Stimulated activated naive CD4-positive, alpha-beta T cell (primary cell): ENCODE measurements around the gene BEND3.
"Not testable (repeated sequence)": the region's sequence is repeated elsewhere in the genome, so short reads cannot be mapped to it uniquely, and the experiment has no call there.

Experiments used
- DNase-seq, 6 experiments: peaks; one replicate each; lab custom pipeline; 2025; lab: John Stamatoyannopoulos, UW

The BEND3 gene

GRCh38 chr6:107121266-107121665 lies 6.0 kb upstream of the BEND3 start:
- DNase-seq, result no peak

GRCh38 chr6:107120404-107120803 lies 5.1 kb upstream of the BEND3 start:
- DNase-seq, result no peak

- DNase-seq, result no peak
Measured at GRCh38 chr6:107118976-107119375, 3.7 kb upstream of the BEND3 start.

- not testable (repeated sequence) for DNase-seq
Measured at GRCh38 chr6:107118540-107118939, 3.2 kb upstream of the BEND3 start.

GRCh38 chr6:107116931-107117330 lies 1.6 kb upstream of the BEND3 start:
- DNase-seq, result no peak

- DNase-seq, result peak in 2 of 6 experiments; percentile 11 to 18
Measured at GRCh38 chr6:107116328-107116892, 1.1 kb upstream of the BEND3 start.

- DNase-seq, result peak in 3 of 6 experiments; percentile 5 to 21 (median 14)
Measured at GRCh38 chr6:107115695-107116327, 496 bp upstream of the BEND3 start.

- peak; percentile 49 to 72 (median 56) for DNase-seq
Measured at GRCh38 chr6:107114213-107114925, 946 bp downstream of the BEND3 start.

- no peak for DNase-seq
Measured at GRCh38 chr6:107110200-107110599, 5.1 kb downstream of the BEND3 start.

GRCh38 chr6:107108201-107108890 lies 7.0 kb downstream of the BEND3 start:
- DNase-seq, result no peak

- DNase-seq, result no peak
Measured at GRCh38 chr6:107107791-107108190, 7.5 kb downstream of the BEND3 start.

GRCh38 chr6:107106165-107106564 lies 9.2 kb downstream of the BEND3 start:
- no peak for DNase-seq

GRCh38 chr6:107105511-107106116 lies 9.7 kb downstream of the BEND3 start:
- DNase-seq, result no peak

- DNase-seq, result no peak
Measured at GRCh38 chr6:107103082-107103481, 12.2 kb downstream of the BEND3 start.

GRCh38 chr6:107102414-107102805 lies 12.9 kb downstream of the BEND3 start:
- DNase-seq, result no peak

GRCh38 chr6:107101686-107102413 lies 13.5 kb downstream of the BEND3 start:
- DNase-seq, result no peak

GRCh38 chr6:107101211-107101610 lies 14.1 kb downstream of the BEND3 start:
- no peak for DNase-seq

- no peak for DNase-seq
Measured at GRCh38 chr6:107098436-107099307, 16.6 kb downstream of the BEND3 start.

GRCh38 chr6:107084459-107084858 lies 30.9 kb downstream of the BEND3 start:
- DNase-seq, result not testable (repeated sequence)

GRCh38 chr6:107083921-107084320 lies 31.4 kb downstream of the BEND3 start:
- no peak for DNase-seq
